IMR-90 (cell line): Measurements from ENCODE around the gene DGKH.

Experiments
- CEBPB ChIP-seq: IDR thresholded peaks from 2 replicates; pipeline ENCODE4 v1.6.1; 2012; ENCODE audit warnings: low read depth, low read length, improper control_type of control experiment
- CHD1 ChIP-seq: IDR thresholded peaks from 2 replicates; pipeline ENCODE4 v1.6.1; 2012; ENCODE audit warnings: low read depth, low read length, improper control_type of control experiment
- ELK1 ChIP-seq: fragments of 150-350 bp; IDR thresholded peaks from 2 replicates; pipeline ENCODE4 v1.6.1; 2016; ENCODE audit warnings: low read depth, mild to moderate bottlenecking, low read length, moderate library complexity, borderline replicate concordance
- FOS ChIP-seq: fragments of 150-350 bp; IDR thresholded peaks from 2 replicates; pipeline ENCODE4 v1.6.1; 2016; ENCODE audit warnings: low read depth, low read length
- MAFK ChIP-seq: IDR thresholded peaks from 2 replicates; pipeline ENCODE4 v1.6.1; 2012; ENCODE audit warnings: low read depth, low read length, improper control_type of control experiment
- MAZ ChIP-seq: IDR thresholded peaks from 2 replicates; pipeline ENCODE4 v1.6.1; 2012; ENCODE audit warnings: low read depth, mild to moderate bottlenecking, low read length, improper control_type of control experiment, moderate library complexity, borderline replicate concordance
- MXI1 ChIP-seq: IDR thresholded peaks from 2 replicates; pipeline ENCODE4 v1.6.1; 2012; ENCODE audit warnings: low read depth, mild to moderate bottlenecking, low read length, moderate library complexity, borderline replicate concordance
- POLR2A ChIP-seq: IDR thresholded peaks from 2 replicates; pipeline ENCODE4 v1.6.1; 2012; ENCODE audit warnings: mild to moderate bottlenecking, low read depth, low read length
- RAD21 ChIP-seq: IDR thresholded peaks from 2 replicates; pipeline ENCODE4 v1.6.1; 2012; ENCODE audit warnings: low read length, improper control_type of control experiment
- RCOR1 ChIP-seq: IDR thresholded peaks from 2 replicates; pipeline ENCODE4 v1.6.1; 2012; ENCODE audit warnings: mild to moderate bottlenecking, low read length, improper control_type of control experiment; ENCODE audit not compliant: insufficient replicate concordance
- RFX5 ChIP-seq: IDR thresholded peaks from 2 replicates; pipeline ENCODE4 v1.8.0; 2012; ENCODE audit warnings: low read depth, mild to moderate bottlenecking, low read length, moderate library complexity
- SMC3 ChIP-seq: fragments of 150-350 bp; IDR thresholded peaks from 2 replicates; pipeline ENCODE4 v1.6.1; 2016; ENCODE audit warnings: low read depth, mild to moderate bottlenecking, antibody characterized with exemption, low read length, moderate library complexity
- TF ChIP-seq, protein P1 (sequence below): conservative IDR thresholded peaks from 2 replicates; pipeline ENCODE4 v1.5.1; 2012; ENCODE audit warnings: mild to moderate bottlenecking, low read depth, low read length, improper control_type of control experiment
- TF ChIP-seq, protein P2 (sequence below): fragments of 150-350 bp; IDR thresholded peaks from 2 replicates; pipeline ENCODE4 v1.6.1; 2017; ENCODE audit warnings: mild to moderate bottlenecking, antibody characterized with exemption, low read length, low read depth

GRCh38 chr13:42099962-42100675, 51.7 kb downstream of the DGKH start:
- TF ChIP-seq MAFK (no peak), POLR2A (no peak), FOS (no peak), RCOR1 (no peak), RFX5 (no peak), CEBPB (no peak), SMC3 (no peak), CHD1 (no peak), RAD21 (no peak), MAZ (no peak), ELK1 (no peak), MXI1 (no peak)
- TF ChIP-seq, protein P1, sequence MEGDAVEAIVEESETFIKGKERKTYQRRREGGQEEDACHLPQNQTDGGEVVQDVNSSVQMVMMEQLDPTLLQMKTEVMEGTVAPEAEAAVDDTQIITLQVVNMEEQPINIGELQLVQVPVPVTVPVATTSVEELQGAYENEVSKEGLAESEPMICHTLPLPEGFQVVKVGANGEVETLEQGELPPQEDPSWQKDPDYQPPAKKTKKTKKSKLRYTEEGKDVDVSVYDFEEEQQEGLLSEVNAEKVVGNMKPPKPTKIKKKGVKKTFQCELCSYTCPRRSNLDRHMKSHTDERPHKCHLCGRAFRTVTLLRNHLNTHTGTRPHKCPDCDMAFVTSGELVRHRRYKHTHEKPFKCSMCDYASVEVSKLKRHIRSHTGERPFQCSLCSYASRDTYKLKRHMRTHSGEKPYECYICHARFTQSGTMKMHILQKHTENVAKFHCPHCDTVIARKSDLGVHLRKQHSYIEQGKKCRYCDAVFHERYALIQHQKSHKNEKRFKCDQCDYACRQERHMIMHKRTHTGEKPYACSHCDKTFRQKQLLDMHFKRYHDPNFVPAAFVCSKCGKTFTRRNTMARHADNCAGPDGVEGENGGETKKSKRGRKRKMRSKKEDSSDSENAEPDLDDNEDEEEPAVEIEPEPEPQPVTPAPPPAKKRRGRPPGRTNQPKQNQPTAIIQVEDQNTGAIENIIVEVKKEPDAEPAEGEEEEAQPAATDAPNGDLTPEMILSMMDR = no peak
- TF ChIP-seq, protein P2, sequence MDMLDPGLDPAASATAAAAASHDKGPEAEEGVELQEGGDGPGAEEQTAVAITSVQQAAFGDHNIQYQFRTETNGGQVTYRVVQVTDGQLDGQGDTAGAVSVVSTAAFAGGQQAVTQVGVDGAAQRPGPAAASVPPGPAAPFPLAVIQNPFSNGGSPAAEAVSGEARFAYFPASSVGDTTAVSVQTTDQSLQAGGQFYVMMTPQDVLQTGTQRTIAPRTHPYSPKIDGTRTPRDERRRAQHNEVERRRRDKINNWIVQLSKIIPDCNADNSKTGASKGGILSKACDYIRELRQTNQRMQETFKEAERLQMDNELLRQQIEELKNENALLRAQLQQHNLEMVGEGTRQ = no peak
